ENCODE measurements around the gene KRTAP4-12.
"Not testable (repeated sequence)": the region's sequence is repeated elsewhere in the genome, so short reads cannot be mapped to it uniquely, and the experiment has no call there.

Gene KRTAP4-12

DNA sequence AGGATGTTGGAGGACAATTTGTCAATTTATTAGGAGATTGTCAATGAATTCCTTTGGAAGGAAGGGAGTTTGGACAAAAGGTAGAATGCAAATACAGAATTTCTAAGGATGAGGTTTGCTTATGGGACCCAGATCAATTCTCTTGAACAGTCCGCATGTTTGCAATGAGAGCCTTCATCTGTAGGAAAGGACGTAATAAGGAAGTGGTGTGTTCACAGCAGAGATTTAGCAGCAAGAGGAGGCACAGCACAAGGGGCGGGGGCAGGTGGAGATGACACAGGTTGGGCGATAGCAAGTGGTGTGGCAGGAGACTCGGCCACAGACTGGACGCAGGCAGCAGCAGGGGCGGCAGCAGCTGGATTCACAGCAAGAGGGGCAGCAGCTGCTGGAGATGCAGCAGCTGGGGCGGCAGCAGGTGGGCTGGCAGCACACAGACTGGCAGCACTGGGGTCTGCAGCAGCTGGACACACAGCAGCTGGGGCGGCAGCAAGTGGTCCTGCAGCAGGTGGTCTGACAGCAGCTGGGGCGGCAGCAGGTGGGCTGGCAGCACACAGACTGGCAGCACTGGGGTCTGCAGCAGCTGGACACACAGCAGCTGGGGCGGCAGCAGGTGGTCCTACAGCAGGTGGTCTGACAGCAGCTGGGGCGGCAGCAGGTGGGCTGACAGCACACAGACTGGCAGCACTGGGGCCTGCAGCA, 541 bp downstream of the KRTAP4-12 start:
- H3K9me3 ChIP-seq (ENCODE audit: control insufficient read depth, insufficient read depth, low read length); H3K27me3 ChIP-seq (ENCODE audit: control insufficient read depth, insufficient read depth, low read length); H3K9ac ChIP-seq (ENCODE audit: low read depth, low read length); H3K4me3 ChIP-seq (ENCODE audit: low read depth, low read length); H3K36me3 ChIP-seq (ENCODE audit: control insufficient read depth, insufficient read depth, low read length); H3K4me1 ChIP-seq (ENCODE audit: control insufficient read depth, insufficient read depth, low read length): not testable (repeated sequence)

DNA sequence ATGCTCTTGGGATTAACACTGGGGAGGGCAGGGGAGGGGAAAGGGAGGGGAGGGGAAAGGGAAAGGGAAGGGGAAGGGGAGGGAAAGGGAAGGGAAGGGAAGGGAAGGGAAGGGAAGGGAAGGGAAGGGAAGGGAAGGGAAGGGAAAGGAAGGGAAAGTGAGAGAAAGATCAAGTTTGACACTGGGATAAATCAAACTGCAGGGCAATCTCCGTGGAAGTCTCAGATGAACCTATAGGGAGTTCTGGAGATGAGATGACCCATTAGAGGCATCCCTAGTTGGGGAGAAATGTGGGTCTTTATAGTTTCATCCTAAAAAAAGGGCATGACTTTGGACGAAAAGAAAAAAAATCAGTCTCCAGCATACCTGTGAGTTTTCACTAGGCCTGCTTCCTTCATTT, 2.2 kb downstream of the KRTAP4-12 start:
- H3K4me3 ChIP-seq (ENCODE audit: low read depth, low read length): no peak overlapping the region
- no peak overlapping the region for H3K9ac ChIP-seq (ENCODE audit: low read depth, low read length)
- H3K4me1 ChIP-seq (ENCODE audit: control insufficient read depth, insufficient read depth, low read length): no peaks in the 10 kb centered on the region
- H3K36me3 ChIP-seq (ENCODE audit: control insufficient read depth, insufficient read depth, low read length): no peaks in the 10 kb centered on the region
- no peaks in the 10 kb centered on the region for H3K9me3 ChIP-seq (ENCODE audit: control insufficient read depth, insufficient read depth, low read length)
- no peaks in the 10 kb centered on the region for H3K27me3 ChIP-seq (ENCODE audit: control insufficient read depth, insufficient read depth, low read length)

DNA sequence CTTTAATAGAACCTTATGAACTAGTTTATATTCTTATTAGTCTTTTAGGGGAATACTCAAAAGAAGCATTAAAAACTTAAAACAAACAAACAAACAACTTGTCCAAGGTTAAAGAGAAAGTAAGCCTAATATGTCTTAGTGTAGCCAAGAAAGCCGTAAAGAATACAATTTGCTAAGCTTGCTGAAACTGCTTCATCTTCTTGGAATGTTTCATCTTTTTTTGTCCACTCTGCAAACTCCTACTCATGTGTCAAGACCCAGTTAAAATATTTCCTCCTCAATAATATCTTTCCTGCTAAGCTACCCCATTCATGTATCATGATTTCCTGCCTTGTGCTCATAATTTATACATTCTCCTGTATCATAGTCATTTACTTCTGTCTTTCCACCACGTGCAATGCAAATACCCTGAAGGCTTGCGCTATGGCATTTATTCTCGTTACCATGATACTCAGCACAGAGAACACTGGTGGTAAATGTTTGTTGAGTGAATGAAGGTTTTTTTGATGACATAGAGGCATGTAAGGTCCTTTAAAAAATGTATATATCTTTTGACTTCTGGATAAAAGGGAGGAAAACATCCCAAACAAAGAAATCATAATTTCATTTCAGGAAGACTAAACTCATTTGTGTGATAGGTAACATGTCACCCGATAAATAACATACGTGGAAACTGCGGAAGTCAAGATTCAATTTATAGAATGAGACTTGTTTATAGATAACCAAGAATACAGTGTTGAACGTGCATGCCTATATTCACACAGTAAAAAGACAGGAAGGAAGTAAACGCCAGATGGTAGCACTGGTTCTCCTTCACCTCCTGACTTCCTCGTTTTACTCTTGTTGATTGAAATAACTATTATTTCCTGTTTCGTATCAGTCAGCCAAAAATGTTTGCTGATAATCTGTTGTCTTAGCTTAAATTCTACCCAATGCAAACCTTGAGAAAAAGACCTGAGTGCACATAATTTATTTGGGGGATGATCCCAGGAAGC, 4.0 kb downstream of the KRTAP4-12 start:
- H3K4me1 ChIP-seq (ENCODE audit: control insufficient read depth, insufficient read depth, low read length); H3K27me3 ChIP-seq (ENCODE audit: control insufficient read depth, insufficient read depth, low read length); H3K36me3 ChIP-seq (ENCODE audit: control insufficient read depth, insufficient read depth, low read length); H3K4me3 ChIP-seq (ENCODE audit: low read depth, low read length); H3K9me3 ChIP-seq (ENCODE audit: control insufficient read depth, insufficient read depth, low read length); H3K9ac ChIP-seq (ENCODE audit: low read depth, low read length): not testable (repeated sequence)

- no peak overlapping the region for H3K4me3 ChIP-seq (ENCODE audit: low read depth, low read length)
- H3K9me3 ChIP-seq (ENCODE audit: control insufficient read depth, insufficient read depth, low read length): no peaks in the 10 kb centered on the region
- no peaks in the 10 kb centered on the region for H3K36me3 ChIP-seq (ENCODE audit: control insufficient read depth, insufficient read depth, low read length)
- no peak overlapping the region for H3K9ac ChIP-seq (ENCODE audit: low read depth, low read length)
- no peaks in the 10 kb centered on the region for H3K4me1 ChIP-seq (ENCODE audit: control insufficient read depth, insufficient read depth, low read length)
- no peaks in the 10 kb centered on the region for H3K27me3 ChIP-seq (ENCODE audit: control insufficient read depth, insufficient read depth, low read length)
Observed at GRCh38 chr17:41118721-41119120, 5.3 kb downstream of the KRTAP4-12 start.

- not testable (repeated sequence) for H3K27me3 ChIP-seq (ENCODE audit: control insufficient read depth, insufficient read depth, low read length); H3K9ac ChIP-seq (ENCODE audit: low read depth, low read length); H3K4me3 ChIP-seq (ENCODE audit: low read depth, low read length); H3K9me3 ChIP-seq (ENCODE audit: control insufficient read depth, insufficient read depth, low read length); H3K4me1 ChIP-seq (ENCODE audit: control insufficient read depth, insufficient read depth, low read length); H3K36me3 ChIP-seq (ENCODE audit: control insufficient read depth, insufficient read depth, low read length)
Observed at GRCh38 chr17:41117846-41118386, 6.1 kb downstream of the KRTAP4-12 start, which contains the start of gene KRTAP4-11. Gene KRTAP4-11, minus strand, starts transcription at chr17:41118373. Its CDS starts 58 bp downstream, at chr17:41118315.

- H3K4me1 ChIP-seq (ENCODE audit: control insufficient read depth, insufficient read depth, low read length): no peaks in the 10 kb centered on the region
- H3K9ac ChIP-seq (ENCODE audit: low read depth, low read length): no peak overlapping the region
- H3K4me3 ChIP-seq (ENCODE audit: low read depth, low read length): no peak overlapping the region
- peaks cover 6% of the 10 kb centered on the region for H3K9me3 ChIP-seq (ENCODE audit: control insufficient read depth, insufficient read depth, low read length)
- H3K27me3 ChIP-seq (ENCODE audit: control insufficient read depth, insufficient read depth, low read length): no peaks in the 10 kb centered on the region
- H3K36me3 ChIP-seq (ENCODE audit: control insufficient read depth, insufficient read depth, low read length): no peaks in the 10 kb centered on the region
Observed at GRCh38 chr17:41116297-41116696, 7.7 kb downstream of the KRTAP4-12 start.

- H3K9me3 ChIP-seq (ENCODE audit: control insufficient read depth, insufficient read depth, low read length): peaks cover 9% of the 10 kb centered on the region
- H3K27me3 ChIP-seq (ENCODE audit: control insufficient read depth, insufficient read depth, low read length): no peaks in the 10 kb centered on the region
- H3K9ac ChIP-seq (ENCODE audit: low read depth, low read length): no peak overlapping the region
- no peak overlapping the region for H3K4me3 ChIP-seq (ENCODE audit: low read depth, low read length)
- H3K4me1 ChIP-seq (ENCODE audit: control insufficient read depth, insufficient read depth, low read length): peaks cover 12% of the 10 kb centered on the region
- H3K36me3 ChIP-seq (ENCODE audit: control insufficient read depth, insufficient read depth, low read length): no peaks in the 10 kb centered on the region
Observed at GRCh38 chr17:41111151-41111885, 12.7 kb downstream of the KRTAP4-12 start.

DNA sequence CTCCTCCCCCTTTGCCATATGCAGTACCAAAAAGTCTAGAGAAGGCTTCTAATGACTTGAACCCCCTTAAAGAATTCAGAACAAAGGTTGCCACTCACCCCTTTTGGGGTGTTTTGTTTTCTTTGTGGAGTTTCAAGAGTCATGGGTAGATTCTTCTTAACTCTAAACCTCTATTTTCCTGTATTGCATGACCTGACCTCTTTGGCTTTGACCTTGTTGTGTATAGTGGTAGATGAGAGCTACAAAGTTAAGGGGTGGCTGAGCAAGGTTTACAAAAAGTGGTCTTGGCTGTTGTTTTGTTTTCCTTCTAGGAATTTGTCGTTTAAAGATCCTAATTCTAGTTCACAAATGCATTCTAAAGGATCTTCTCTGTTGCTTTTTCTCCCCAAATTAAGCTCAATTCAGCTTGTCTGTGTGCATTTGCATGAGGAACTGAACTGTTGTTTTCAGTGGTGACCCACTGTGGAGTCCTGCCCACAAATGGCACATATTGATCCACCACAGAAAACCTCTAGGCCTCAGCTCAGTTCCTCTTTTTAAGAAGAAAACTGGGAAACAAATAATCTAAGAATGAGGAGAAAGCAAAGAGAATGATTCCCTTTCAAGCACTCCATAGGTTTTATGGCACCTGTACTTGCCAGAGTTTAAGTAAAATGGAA, 15.1 kb downstream of the KRTAP4-12 start:
- H3K4me1 ChIP-seq (ENCODE audit: control insufficient read depth, insufficient read depth, low read length): peaks cover 12% of the 10 kb centered on the region
- not testable (repeated sequence) for H3K27me3 ChIP-seq (ENCODE audit: control insufficient read depth, insufficient read depth, low read length); H3K9ac ChIP-seq (ENCODE audit: low read depth, low read length); H3K9me3 ChIP-seq (ENCODE audit: control insufficient read depth, insufficient read depth, low read length); H3K4me3 ChIP-seq (ENCODE audit: low read depth, low read length); H3K36me3 ChIP-seq (ENCODE audit: control insufficient read depth, insufficient read depth, low read length)

DNA sequence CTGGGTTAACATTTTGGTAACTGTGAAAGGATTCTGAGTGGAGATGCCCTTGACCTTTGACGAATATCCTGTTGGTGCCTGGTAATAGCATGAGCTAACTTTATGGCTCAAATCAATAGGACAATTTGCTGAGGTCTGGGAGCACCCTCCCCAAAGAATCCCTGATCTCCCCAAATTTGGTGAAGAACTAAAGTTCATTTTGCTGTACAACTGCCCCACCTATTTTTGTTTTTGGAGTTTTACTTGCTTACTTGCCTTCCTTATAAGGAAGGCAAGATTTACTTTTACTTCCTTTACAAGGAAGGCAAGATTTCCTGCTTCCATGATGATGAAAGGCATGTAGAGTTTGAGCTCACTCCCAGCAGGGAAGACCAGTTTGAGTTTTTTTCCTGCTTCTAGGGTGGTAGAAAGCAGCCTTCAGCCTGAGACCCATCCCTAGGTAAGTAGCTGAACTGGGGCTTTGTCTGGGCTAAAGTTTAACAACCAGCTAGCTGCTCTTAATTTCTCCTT, 16.0 kb downstream of the KRTAP4-12 start:
- H3K4me1 ChIP-seq (ENCODE audit: control insufficient read depth, insufficient read depth, low read length): peaks cover 12% of the 10 kb centered on the region
- H3K9ac ChIP-seq (ENCODE audit: low read depth, low read length): no peak overlapping the region
- H3K4me3 ChIP-seq (ENCODE audit: low read depth, low read length): no peak overlapping the region
- H3K27me3 ChIP-seq (ENCODE audit: control insufficient read depth, insufficient read depth, low read length): no peaks in the 10 kb centered on the region
- H3K9me3 ChIP-seq (ENCODE audit: control insufficient read depth, insufficient read depth, low read length): peaks cover 9% of the 10 kb centered on the region
- H3K36me3 ChIP-seq (ENCODE audit: control insufficient read depth, insufficient read depth, low read length): no peaks in the 10 kb centered on the region

GRCh38 chr17:41105347-41105746, 18.6 kb downstream of the KRTAP4-12 start, which contains the start of gene KRTAP4-9:
Gene KRTAP4-9, plus strand, starts transcription at chr17:41105389. Its CDS starts 0 bp downstream, at chr17:41105389.
- not testable (repeated sequence) for H3K9ac ChIP-seq (ENCODE audit: low read depth, low read length); H3K27me3 ChIP-seq (ENCODE audit: control insufficient read depth, insufficient read depth, low read length)

More at GRCh38 chr17:41105347-41105746, 18.6 kb downstream of the KRTAP4-12 start, which contains the start of gene KRTAP4-9:
- peaks cover 12% of the 10 kb centered on the region for H3K4me1 ChIP-seq (ENCODE audit: control insufficient read depth, insufficient read depth, low read length)
- not testable (repeated sequence) for H3K36me3 ChIP-seq (ENCODE audit: control insufficient read depth, insufficient read depth, low read length); H3K9me3 ChIP-seq (ENCODE audit: control insufficient read depth, insufficient read depth, low read length); H3K4me3 ChIP-seq (ENCODE audit: low read depth, low read length)

Measured in iPS-15b (cell line).